IMR-90 (cell line): Measurements from ENCODE around the gene WDR62.

Experiments
- BHLHE40 ChIP-seq: fragments of 150-350 bp; IDR thresholded peaks from 2 replicates; pipeline ENCODE4 v1.6.1; 2016; ENCODE audit warnings: mild to moderate bottlenecking, low read depth, low read length
- CEBPB ChIP-seq: IDR thresholded peaks from 2 replicates; pipeline ENCODE4 v1.6.1; 2012; ENCODE audit warnings: low read depth, low read length, improper control_type of control experiment
- MAFK ChIP-seq: IDR thresholded peaks from 2 replicates; pipeline ENCODE4 v1.6.1; 2012; ENCODE audit warnings: low read depth, low read length, improper control_type of control experiment
- MAZ ChIP-seq: IDR thresholded peaks from 2 replicates; pipeline ENCODE4 v1.6.1; 2012; ENCODE audit warnings: low read depth, mild to moderate bottlenecking, low read length, improper control_type of control experiment, moderate library complexity, borderline replicate concordance
- MXI1 ChIP-seq: IDR thresholded peaks from 2 replicates; pipeline ENCODE4 v1.6.1; 2012; ENCODE audit warnings: low read depth, mild to moderate bottlenecking, low read length, moderate library complexity, borderline replicate concordance
- NFE2L2 ChIP-seq: fragments of 150-350 bp; IDR thresholded peaks from 2 replicates; pipeline ENCODE4 v1.6.1; 2016; ENCODE audit warnings: low read depth, mild to moderate bottlenecking, low read length
- POLR2A ChIP-seq: IDR thresholded peaks from 2 replicates; pipeline ENCODE4 v1.6.1; 2012; ENCODE audit warnings: mild to moderate bottlenecking, low read depth, low read length
- RAD21 ChIP-seq: IDR thresholded peaks from 2 replicates; pipeline ENCODE4 v1.6.1; 2012; ENCODE audit warnings: low read length, improper control_type of control experiment
- RFX5 ChIP-seq: IDR thresholded peaks from 2 replicates; pipeline ENCODE4 v1.8.0; 2012; ENCODE audit warnings: low read depth, mild to moderate bottlenecking, low read length, moderate library complexity
- SMC3 ChIP-seq: fragments of 150-350 bp; IDR thresholded peaks from 2 replicates; pipeline ENCODE4 v1.6.1; 2016; ENCODE audit warnings: low read depth, mild to moderate bottlenecking, antibody characterized with exemption, low read length, moderate library complexity
- TF ChIP-seq, protein P1 (sequence below): conservative IDR thresholded peaks from 2 replicates; pipeline ENCODE4 v1.5.1; 2012; ENCODE audit warnings: mild to moderate bottlenecking, low read depth, low read length, improper control_type of control experiment
- TF ChIP-seq, protein P2 (sequence below): fragments of 150-350 bp; IDR thresholded peaks from 2 replicates; pipeline ENCODE4 v1.6.1; 2016; ENCODE audit warnings: low read depth, mild to moderate bottlenecking, low read length, moderate library complexity, borderline replicate concordance

DNA sequence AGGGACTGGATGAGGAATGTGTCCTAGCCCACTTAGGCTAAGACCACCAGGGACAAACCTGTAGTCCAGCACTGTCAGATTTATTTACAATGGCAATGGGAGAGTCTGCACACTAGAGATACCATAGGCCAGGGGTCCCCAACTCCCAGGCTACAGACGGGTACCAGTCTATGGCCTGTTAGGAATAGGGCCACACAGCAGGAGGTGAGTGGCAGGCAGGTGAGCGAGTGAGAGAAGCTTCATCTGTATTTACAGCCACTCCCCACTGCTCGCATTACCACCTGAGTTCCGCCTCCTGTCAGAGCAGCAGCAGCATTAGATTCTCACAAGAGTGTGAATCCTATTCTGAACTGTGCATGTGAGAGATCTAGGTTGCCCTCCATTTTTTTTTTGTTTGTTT lies 3.1 kb upstream of the WDR62 start:
- TF ChIP-seq, protein P1, sequence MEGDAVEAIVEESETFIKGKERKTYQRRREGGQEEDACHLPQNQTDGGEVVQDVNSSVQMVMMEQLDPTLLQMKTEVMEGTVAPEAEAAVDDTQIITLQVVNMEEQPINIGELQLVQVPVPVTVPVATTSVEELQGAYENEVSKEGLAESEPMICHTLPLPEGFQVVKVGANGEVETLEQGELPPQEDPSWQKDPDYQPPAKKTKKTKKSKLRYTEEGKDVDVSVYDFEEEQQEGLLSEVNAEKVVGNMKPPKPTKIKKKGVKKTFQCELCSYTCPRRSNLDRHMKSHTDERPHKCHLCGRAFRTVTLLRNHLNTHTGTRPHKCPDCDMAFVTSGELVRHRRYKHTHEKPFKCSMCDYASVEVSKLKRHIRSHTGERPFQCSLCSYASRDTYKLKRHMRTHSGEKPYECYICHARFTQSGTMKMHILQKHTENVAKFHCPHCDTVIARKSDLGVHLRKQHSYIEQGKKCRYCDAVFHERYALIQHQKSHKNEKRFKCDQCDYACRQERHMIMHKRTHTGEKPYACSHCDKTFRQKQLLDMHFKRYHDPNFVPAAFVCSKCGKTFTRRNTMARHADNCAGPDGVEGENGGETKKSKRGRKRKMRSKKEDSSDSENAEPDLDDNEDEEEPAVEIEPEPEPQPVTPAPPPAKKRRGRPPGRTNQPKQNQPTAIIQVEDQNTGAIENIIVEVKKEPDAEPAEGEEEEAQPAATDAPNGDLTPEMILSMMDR, result no peak
- no peak for TF ChIP-seq RFX5
- TF ChIP-seq POLR2A, result no peak
- TF ChIP-seq RAD21, result no peak
- no peak for TF ChIP-seq SMC3
- no peak for TF ChIP-seq CEBPB
- TF ChIP-seq MXI1, result no peak
- no peak for TF ChIP-seq BHLHE40
- TF ChIP-seq, protein P2, sequence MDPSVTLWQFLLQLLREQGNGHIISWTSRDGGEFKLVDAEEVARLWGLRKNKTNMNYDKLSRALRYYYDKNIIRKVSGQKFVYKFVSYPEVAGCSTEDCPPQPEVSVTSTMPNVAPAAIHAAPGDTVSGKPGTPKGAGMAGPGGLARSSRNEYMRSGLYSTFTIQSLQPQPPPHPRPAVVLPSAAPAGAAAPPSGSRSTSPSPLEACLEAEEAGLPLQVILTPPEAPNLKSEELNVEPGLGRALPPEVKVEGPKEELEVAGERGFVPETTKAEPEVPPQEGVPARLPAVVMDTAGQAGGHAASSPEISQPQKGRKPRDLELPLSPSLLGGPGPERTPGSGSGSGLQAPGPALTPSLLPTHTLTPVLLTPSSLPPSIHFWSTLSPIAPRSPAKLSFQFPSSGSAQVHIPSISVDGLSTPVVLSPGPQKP, result no peak
- TF ChIP-seq NFE2L2, result no peak
- TF ChIP-seq MAZ, result no peak
- TF ChIP-seq MAFK, result no peak
